Measurements from ENCODE around the gene WFIKKN1. TPM values are rescaled to one million over a fixed set of nuclear protein-coding genes. Genes with fewer than 3 reads are reported as not detected.
A peak's percentile ranks its signal among the peaks of the same experiment; 100 is the strongest.

WFIKKN1 gene
- total and polyA plus RNA-seq, 2 of the 13 experiments (the other 11 are each of a cell fraction or from before 2014, with no cell fraction given), result 1.7 to 4.9 TPM

DNA sequence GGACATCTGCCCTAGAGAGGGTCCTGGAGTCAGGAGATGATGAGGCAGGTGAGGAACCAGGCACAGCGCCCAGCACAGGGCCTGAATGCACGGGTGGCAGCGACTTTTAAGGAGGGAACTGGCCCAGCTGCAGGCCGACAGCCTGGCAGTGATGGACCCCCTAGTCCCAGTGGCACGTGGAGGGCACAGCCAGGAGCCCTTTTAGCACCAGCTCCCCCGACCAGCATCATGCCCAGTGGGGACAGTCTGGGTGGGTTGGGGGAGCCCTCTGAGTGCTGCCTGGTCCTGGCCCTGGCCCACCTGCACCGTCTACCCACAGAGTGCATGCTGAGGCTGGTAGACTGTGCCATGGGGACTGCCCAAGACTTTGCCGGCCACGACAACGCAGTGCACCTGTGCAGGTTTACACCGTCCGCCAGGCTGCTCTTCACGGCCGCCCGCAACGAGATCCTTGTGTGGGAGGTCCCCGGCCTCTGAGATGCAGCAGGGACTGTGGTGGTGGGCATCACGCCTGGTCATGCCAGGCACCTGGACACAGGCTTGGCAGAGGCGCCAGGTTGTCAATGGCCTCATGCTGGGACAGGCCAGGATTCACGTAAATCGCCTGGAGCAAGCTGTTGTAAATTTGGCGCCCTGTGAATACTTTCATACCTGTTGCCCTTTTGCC is 36.5 kb downstream of the WFIKKN1 start:
- Histone ChIP-seq H3K27me3 (ENCODE audit: control insufficient read depth in 1 of 2, insufficient read depth in 2 of 2, low read length in 2 of 2) (no peaks in the 10 kb centered on the region), H3K4me2 (ENCODE audit: low read depth, low read length) (peak overlapping the region; percentile 92), H3K27ac (ENCODE audit: extremely low read length, insufficient read depth, low read length) (peak overlapping the region; percentile 58), H4K20me1 (ENCODE audit: insufficient read depth, low read length) (no peaks in the 10 kb centered on the region), H3K36me3 (replicated peaks in 1 of 2; ENCODE audit: control insufficient read depth in 1 of 2, insufficient read depth in 2 of 2, low read length in 2 of 2) (peaks cover 10 to 27% of the 10 kb centered on the region in 2 experiments; a peak in 4 of 5 replicates), H3K9ac (ENCODE audit: insufficient read depth, low read depth, low read length) (peak overlapping the region; percentile 59), H2AFZ (ENCODE audit: low read length) (peak overlapping the region; percentile 83), H3K4me3 (replicated peaks in 1 of 3; ENCODE audit: insufficient read depth in 1 of 3, low read depth in 2 of 3, low read length in 3 of 3) (peak overlapping the region in 1 of 3 experiments; percentile 87; a peak in 1 of 6 replicates), H3K9me3 (ENCODE audit: low read length) (no peaks in the 10 kb centered on the region), H3K79me2 (ENCODE audit: insufficient read depth, low read length) (peaks cover 17% of the 10 kb centered on the region), H3K4me1 (ENCODE audit: insufficient read depth, low read length) (peaks cover 18% of the 10 kb centered on the region)
- intact Hi-C loops (cut with micrococcal nuclease; ENCODE audit: unreplicated experiment), result no loop called here
- DNase-seq (ENCODE audit: low spot score), result no peak
- CTCF ChIA-PET (ENCODE audit: low intra/inter-chr PET ratio, low total read pairs), result interaction anchor here (1.0 to 1.4 kb wide), 3 partner anchors 8 to 19 kb away, joined by 3 to 4 read pairs (median 4); partner anchors contain the start of gene STUB1
- no peak for FAIRE-seq
- POLR2A ChIA-PET, result interaction anchor here (0.7 to 2.0 kb wide), 9 partner anchors 9 to 31 kb away, joined by 3 to 8 read pairs (median 5); partner anchors contain the start of genes METTL26, RHBDL1, STUB1 and WDR24
- BruUV-seq (replicated peaks), result no TSS peak
- WGBS (ENCODE audit: low lambda C conversion rate), result 93% methylated on average over 13 of the region's 22 CpGs
- in situ Hi-C loops (cut with HindIII; ENCODE audit: extremely low pct_ligation_motif_present, low pct_unique_long_range_greater_than_20kb), result no loop called here
- no peak for ATAC-seq
- TF ChIP-seq, protein P1, sequence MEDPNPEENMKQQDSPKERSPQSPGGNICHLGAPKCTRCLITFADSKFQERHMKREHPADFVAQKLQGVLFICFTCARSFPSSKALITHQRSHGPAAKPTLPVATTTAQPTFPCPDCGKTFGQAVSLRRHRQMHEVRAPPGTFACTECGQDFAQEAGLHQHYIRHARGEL (CRISPR knock-in tag; IDR thresholded peaks at IDR 0.05), result no peak
- TF ChIP-seq, protein P2, sequence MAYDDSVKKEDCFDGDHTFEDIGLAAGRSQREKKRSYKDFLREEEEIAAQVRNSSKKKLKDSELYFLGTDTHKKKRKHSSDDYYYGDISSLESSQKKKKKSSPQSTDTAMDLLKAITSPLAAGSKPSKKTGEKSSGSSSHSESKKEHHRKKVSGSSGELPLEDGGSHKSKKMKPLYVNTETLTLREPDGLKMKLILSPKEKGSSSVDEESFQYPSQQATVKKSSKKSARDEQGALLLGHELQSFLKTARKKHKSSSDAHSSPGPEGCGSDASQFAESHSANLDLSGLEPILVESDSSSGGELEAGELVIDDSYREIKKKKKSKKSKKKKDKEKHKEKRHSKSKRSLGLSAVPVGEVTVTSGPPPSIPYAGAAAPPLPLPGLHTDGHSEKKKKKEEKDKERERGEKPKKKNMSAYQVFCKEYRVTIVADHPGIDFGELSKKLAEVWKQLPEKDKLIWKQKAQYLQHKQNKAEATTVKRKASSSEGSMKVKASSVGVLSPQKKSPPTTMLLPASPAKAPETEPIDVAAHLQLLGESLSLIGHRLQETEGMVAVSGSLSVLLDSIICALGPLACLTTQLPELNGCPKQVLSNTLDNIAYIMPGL (CRISPR knock-in tag; IDR thresholded peaks at IDR 0.05; ENCODE audit: borderline replicate concordance in 1 of 2, low read depth in 1 of 2), result no peak
- TF ChIP-seq XRCC5 (optimal IDR thresholded peaks at IDR 0.05; ENCODE audit: low read length) (no peak), KDM2A (CRISPR knock-in tag; IDR thresholded peaks at IDR 0.05; ENCODE audit: borderline replicate concordance, low read depth) (no peak), PAWR (CRISPR knock-in tag; IDR thresholded peaks at IDR 0.05; ENCODE audit: borderline replicate concordance) (no peak), ZNF644 (CRISPR knock-in tag; IDR thresholded peaks at IDR 0.05; ENCODE audit: low read depth) (no peak), NCOA5 (CRISPR knock-in tag; IDR thresholded peaks at IDR 0.05) (no peak)
- TF ChIP-seq, protein P3, sequence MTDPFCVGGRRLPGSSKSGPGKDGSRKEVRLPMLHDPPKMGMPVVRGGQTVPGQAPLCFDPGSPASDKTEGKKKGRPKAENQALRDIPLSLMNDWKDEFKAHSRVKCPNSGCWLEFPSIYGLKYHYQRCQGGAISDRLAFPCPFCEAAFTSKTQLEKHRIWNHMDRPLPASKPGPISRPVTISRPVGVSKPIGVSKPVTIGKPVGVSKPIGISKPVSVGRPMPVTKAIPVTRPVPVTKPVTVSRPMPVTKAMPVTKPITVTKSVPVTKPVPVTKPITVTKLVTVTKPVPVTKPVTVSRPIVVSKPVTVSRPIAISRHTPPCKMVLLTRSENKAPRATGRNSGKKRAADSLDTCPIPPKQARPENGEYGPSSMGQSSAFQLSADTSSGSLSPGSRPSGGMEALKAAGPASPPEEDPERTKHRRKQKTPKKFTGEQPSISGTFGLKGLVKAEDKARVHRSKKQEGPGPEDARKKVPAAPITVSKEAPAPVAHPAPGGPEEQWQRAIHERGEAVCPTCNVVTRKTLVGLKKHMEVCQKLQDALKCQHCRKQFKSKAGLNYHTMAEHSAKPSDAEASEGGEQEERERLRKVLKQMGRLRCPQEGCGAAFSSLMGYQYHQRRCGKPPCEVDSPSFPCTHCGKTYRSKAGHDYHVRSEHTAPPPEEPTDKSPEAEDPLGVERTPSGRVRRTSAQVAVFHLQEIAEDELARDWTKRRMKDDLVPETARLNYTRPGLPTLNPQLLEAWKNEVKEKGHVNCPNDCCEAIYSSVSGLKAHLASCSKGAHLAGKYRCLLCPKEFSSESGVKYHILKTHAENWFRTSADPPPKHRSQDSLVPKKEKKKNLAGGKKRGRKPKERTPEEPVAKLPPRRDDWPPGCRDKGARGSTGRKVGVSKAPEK (CRISPR knock-in tag; IDR thresholded peaks at IDR 0.05; ENCODE audit: borderline replicate concordance), result no peak
- TF ChIP-seq, protein P4, sequence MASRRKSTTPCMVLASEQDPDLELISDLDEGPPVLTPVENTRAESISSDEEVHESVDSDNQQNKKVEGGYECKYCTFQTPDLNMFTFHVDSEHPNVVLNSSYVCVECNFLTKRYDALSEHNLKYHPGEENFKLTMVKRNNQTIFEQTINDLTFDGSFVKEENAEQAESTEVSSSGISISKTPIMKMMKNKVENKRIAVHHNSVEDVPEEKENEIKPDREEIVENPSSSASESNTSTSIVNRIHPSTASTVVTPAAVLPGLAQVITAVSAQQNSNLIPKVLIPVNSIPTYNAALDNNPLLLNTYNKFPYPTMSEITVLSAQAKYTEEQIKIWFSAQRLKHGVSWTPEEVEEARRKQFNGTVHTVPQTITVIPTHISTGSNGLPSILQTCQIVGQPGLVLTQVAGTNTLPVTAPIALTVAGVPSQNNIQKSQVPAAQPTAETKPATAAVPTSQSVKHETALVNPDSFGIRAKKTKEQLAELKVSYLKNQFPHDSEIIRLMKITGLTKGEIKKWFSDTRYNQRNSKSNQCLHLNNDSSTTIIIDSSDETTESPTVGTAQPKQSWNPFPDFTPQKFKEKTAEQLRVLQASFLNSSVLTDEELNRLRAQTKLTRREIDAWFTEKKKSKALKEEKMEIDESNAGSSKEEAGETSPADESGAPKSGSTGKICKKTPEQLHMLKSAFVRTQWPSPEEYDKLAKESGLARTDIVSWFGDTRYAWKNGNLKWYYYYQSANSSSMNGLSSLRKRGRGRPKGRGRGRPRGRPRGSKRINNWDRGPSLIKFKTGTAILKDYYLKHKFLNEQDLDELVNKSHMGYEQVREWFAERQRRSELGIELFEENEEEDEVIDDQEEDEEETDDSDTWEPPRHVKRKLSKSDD (CRISPR knock-in tag; IDR thresholded peaks at IDR 0.05; ENCODE audit: low read depth), result 0 out of 2 replicates have a peak, but pooled peaks have one; percentile 11
- TF ChIP-seq, protein P5, sequence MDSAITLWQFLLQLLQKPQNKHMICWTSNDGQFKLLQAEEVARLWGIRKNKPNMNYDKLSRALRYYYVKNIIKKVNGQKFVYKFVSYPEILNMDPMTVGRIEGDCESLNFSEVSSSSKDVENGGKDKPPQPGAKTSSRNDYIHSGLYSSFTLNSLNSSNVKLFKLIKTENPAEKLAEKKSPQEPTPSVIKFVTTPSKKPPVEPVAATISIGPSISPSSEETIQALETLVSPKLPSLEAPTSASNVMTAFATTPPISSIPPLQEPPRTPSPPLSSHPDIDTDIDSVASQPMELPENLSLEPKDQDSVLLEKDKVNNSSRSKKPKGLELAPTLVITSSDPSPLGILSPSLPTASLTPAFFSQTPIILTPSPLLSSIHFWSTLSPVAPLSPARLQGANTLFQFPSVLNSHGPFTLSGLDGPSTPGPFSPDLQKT (CRISPR knock-in tag; IDR thresholded peaks at IDR 0.05; ENCODE audit: borderline replicate concordance), result no peak
